ENCODE data around the gene MPP7. TPM values are rescaled to one million over a fixed set of nuclear protein-coding genes. Genes with fewer than 3 reads are reported as not detected.
"Not testable (repeated sequence)": the region's sequence is repeated elsewhere in the genome, so short reads cannot be mapped to it uniquely, and the experiment has no call there.

MPP7 gene
- total RNA-seq, 4 donors from 2014 or later: 39.1 to 47.3 (median 43.2) TPM

DNA sequence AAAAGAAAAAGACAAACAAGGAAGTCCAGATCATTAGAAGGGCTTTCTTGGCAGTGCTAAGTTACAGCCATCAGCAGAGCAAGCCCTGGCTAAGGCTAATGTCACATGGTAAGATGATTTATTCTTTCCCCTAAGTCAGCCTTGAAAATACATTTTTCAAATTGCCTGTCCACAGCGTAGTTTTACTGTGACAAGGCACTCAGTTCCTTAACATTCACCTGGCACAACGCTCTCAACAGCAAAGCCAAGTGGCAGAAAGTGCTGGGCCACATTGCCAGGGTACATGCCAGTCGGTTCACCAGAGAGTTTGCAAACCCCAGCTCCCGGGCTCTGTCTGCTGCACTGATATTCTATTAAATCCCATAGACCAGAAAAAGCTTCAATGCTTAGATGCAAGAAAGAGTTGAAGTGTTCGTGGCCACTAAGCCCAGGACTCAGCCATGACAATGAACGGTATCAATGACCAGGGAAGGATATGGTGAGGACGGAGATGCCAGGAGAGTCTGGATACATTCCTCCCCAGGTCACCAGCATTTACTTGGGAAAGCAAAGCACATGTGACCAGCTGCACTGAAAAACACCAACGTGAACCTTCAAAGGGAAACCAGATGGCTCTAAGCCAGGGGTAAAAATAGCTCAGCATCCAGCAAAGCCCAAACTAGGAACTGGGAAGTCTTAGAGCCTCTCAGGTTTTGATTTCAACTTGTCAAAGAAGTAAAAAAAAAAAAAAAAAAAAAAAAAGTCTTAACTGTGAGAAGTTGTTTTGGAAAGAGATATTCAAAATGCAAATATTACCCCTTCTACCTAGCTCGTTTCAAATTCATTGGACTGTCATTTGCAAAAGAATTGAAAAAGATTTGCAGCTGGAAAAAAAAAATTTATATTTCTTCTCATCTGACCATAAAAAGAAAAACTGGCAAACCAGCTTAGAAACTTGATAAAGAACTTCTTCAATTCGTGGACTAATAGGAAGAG lies 23.9 kb upstream of the MPP7 start:
- H3K36me3 ChIP-seq: no peaks in the 10 kb centered on the region
- no peaks in the 10 kb centered on the region for H3K27me3 ChIP-seq
- no peak for DNase-seq (ENCODE audit: low spot score in 2 of 2)
- peak overlapping the region; percentile 24 for H3K27ac ChIP-seq
- WGBS: 21% methylated on average over 10 of the region's 10 CpGs
- TF ChIP-seq POLR2AphosphoS5 (IDR thresholded peaks at IDR 0.05) (no peak), EP300 (IDR thresholded peaks at IDR 0.05) (no peak), POLR2A (IDR thresholded peaks at IDR 0.05) (no peak)
- TF ChIP-seq, protein P1, sequence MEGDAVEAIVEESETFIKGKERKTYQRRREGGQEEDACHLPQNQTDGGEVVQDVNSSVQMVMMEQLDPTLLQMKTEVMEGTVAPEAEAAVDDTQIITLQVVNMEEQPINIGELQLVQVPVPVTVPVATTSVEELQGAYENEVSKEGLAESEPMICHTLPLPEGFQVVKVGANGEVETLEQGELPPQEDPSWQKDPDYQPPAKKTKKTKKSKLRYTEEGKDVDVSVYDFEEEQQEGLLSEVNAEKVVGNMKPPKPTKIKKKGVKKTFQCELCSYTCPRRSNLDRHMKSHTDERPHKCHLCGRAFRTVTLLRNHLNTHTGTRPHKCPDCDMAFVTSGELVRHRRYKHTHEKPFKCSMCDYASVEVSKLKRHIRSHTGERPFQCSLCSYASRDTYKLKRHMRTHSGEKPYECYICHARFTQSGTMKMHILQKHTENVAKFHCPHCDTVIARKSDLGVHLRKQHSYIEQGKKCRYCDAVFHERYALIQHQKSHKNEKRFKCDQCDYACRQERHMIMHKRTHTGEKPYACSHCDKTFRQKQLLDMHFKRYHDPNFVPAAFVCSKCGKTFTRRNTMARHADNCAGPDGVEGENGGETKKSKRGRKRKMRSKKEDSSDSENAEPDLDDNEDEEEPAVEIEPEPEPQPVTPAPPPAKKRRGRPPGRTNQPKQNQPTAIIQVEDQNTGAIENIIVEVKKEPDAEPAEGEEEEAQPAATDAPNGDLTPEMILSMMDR (IDR thresholded peaks at IDR 0.05): no peak
- H3K4me3 ChIP-seq: no peak overlapping the region
- peaks cover 18% of the 10 kb centered on the region for H3K4me1 ChIP-seq
- H3K9me3 ChIP-seq: no peaks in the 10 kb centered on the region

DNA sequence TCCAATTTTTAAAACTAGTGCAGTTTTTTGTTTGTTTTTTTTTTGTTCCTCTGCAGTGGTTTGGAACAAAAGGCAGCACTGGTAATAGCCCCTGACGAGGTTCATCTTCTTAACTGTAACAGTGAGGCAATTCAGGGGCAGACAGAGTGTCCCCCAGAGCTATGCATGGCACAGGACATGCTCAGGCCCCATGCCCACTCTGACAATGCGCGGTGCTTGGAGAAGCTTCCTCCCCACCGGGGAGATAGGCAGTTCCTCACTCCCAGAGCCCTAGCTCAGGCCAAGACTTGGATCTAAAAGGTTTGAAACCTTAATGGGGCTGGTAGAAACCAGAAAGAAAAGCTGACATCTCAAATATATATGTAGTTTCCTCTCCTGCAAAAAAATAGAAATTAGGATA lies 17.9 kb upstream of the MPP7 start:
- Histone ChIP-seq H3K27me3 (no peaks in the 10 kb centered on the region), H3K36me3 (no peaks in the 10 kb centered on the region), H3K4me1 (no peaks in the 10 kb centered on the region), H3K27ac (no peak overlapping the region), H3K9me3 (no peaks in the 10 kb centered on the region), H3K4me3 (no peak overlapping the region)
- TF ChIP-seq EP300 (IDR thresholded peaks at IDR 0.05) (no peak), POLR2AphosphoS5 (IDR thresholded peaks at IDR 0.05) (no peak), POLR2A (IDR thresholded peaks at IDR 0.05) (no peak)
- TF ChIP-seq, protein P1 (IDR thresholded peaks at IDR 0.05): no peak
- WGBS: 84% methylated on average over 4 of the region's 4 CpGs
- no peak for DNase-seq (ENCODE audit: low spot score in 2 of 2)

DNA sequence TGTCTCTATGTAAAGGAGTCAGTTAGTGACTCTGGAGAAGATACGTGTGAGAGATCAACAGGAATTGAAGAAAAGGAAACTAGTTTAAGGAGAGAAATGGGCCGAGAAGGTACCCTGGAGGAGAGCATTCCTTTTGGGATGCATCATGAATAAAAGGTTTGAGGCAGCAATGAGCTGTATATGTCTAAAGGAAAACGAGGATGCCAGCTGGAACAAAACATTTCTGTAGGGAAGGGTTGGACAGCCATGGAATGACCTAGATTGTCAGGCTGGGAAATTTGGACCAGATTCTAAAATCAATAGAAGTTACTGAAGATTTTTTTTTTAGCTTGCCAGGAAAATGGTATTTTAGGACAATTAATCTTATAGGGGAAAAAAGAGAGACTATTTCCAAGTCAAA lies 17.2 kb upstream of the MPP7 start:
- Histone ChIP-seq H3K27ac (no peak overlapping the region), H3K4me3 (no peak overlapping the region), H3K27me3 (no peaks in the 10 kb centered on the region), H3K36me3 (no peaks in the 10 kb centered on the region), H3K9me3 (no peaks in the 10 kb centered on the region), H3K4me1 (no peaks in the 10 kb centered on the region)
- no peak for DNase-seq (ENCODE audit: low spot score in 2 of 2)
- TF ChIP-seq POLR2AphosphoS5 (IDR thresholded peaks at IDR 0.05): no peak
- TF ChIP-seq POLR2A (IDR thresholded peaks at IDR 0.05): no peak
- no peak for TF ChIP-seq EP300 (IDR thresholded peaks at IDR 0.05)
- TF ChIP-seq, protein P1 (IDR thresholded peaks at IDR 0.05): no peak
- 66% methylated on average over 3 of the region's 3 CpGs for WGBS

DNA sequence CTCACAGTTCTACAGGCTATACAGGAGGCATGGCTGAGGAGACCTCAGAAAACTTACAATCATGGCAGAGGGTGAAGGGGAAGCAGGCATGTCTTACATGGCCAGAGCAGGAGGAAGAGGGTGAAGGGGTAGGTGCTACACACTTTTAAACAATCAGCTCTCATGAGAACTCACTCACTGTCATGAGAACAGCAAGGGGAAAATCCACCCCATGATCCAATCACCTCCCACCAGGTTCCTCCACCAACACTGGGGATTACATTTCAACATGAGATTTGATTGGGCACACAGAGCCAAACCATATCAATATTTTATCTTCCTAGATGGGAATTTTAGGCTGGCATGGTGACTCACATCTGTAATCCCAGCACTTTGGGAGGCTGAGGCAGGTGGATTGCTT lies 16.2 kb upstream of the MPP7 start:
- not testable (repeated sequence) for H3K4me1 ChIP-seq; H3K27ac ChIP-seq; DNase-seq (ENCODE audit: low spot score in 2 of 2); H3K27me3 ChIP-seq; H3K4me3 ChIP-seq; H3K9me3 ChIP-seq; H3K36me3 ChIP-seq

DNA sequence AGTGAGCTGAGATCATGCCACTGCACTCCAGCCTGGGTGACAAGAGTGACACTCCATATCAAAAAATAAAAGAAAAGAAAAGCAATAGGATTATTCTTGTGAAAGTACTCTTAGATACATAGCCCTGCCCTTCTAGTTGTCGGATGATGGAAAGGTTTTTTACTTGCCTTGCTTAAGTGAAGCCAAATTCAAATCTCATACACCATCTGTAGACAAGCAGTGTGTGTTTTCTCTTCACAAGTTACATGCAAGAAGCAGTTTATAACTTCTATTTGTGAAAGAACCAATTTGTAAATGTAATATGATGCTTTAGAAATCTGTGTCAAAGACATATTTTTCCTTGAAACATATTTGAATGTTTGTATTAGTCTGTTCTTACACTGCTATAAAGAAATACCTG lies 15.8 kb upstream of the MPP7 start:
- 63% methylated on average over 1 of the region's 1 CpG for WGBS
- Histone ChIP-seq H3K4me3 (no peak overlapping the region), H3K36me3 (no peaks in the 10 kb centered on the region), H3K9me3 (no peaks in the 10 kb centered on the region), H3K27ac (no peak overlapping the region), H3K4me1 (no peaks in the 10 kb centered on the region), H3K27me3 (no peaks in the 10 kb centered on the region)
- TF ChIP-seq POLR2AphosphoS5 (IDR thresholded peaks at IDR 0.05): no peak
- no peak for TF ChIP-seq EP300 (IDR thresholded peaks at IDR 0.05)
- TF ChIP-seq, protein P1 (IDR thresholded peaks at IDR 0.05): no peak
- TF ChIP-seq POLR2A (IDR thresholded peaks at IDR 0.05): no peak
- no peak for DNase-seq (ENCODE audit: low spot score in 2 of 2)

Data from suprapubic skin (tissue), 4 donors.